SK-N-SH treated with all-trans-retinoic acid at 6 μM for 48 hours (cell line): ENCODE measurements around the gene DHRS7B.

ENCODE experiments used
- ATAC-seq: fragments of 200-7000 bp; cut with Tn5 transposase; 3 replicates; pipeline ENCODE4 v1.9.1; 2020; ENCODE audit warnings: mild to moderate bottlenecking, moderate library complexity
- ARNTL ChIP-seq: fragments of 450-650 bp; formaldehyde crosslinking; IDR thresholded peaks from 2 replicates; pipeline ENCODE4 v1.5.0; 2020; ENCODE audit warnings: low read depth, mild to moderate bottlenecking, moderate library complexity, borderline replicate concordance
- BACH2 ChIP-seq: fragments of 250-450 bp; sonication (Bioruptor Pico); IDR thresholded peaks from 2 replicates; pipeline ENCODE4 v1.9.0; 2021; ENCODE audit warnings: mild to moderate bottlenecking, borderline replicate concordance
- CREB5 ChIP-seq: fragments of 250-450 bp; sonication (Bioruptor Pico); IDR thresholded peaks from 2 replicates; pipeline ENCODE4 v1.5.1; 2020; ENCODE audit warnings: low read depth, mild to moderate bottlenecking, moderate library complexity
- CSDC2 ChIP-seq: fragments of 250-450 bp; sonication (Bioruptor Pico); IDR thresholded peaks from 2 replicates; pipeline ENCODE4 v1.5.0; 2020; ENCODE audit warnings: mild to moderate bottlenecking, moderate library complexity
- CSRNP3 ChIP-seq: fragments of 250-450 bp; sonication (Bioruptor Pico); IDR thresholded peaks from 2 replicates; pipeline ENCODE4 v1.5.1; 2021; ENCODE audit warnings: mild to moderate bottlenecking, moderate library complexity
- ESRRG ChIP-seq: fragments of 250-450 bp; sonication (Bioruptor Pico); IDR thresholded peaks from 2 replicates; pipeline ENCODE4 v1.6.1; 2021; ENCODE audit warnings: mild to moderate bottlenecking
- GLIS3 ChIP-seq: fragments of 250-450 bp; sonication (Bioruptor Pico); IDR thresholded peaks from 2 replicates; pipeline ENCODE4 v1.5.0; 2020; ENCODE audit warnings: mild to moderate bottlenecking, moderate library complexity
- ISL1 ChIP-seq: fragments of 250-450 bp; sonication (Bioruptor Pico); IDR thresholded peaks from 2 replicates; pipeline ENCODE4 v2.1.2; 2022; ENCODE audit warnings: mild to moderate bottlenecking, moderate library complexity
- OSR1 ChIP-seq: fragments of 250-450 bp; sonication (Bioruptor Pico); IDR thresholded peaks from 2 replicates; pipeline ENCODE4 v1.8.0; 2022; ENCODE audit warnings: moderate library complexity, mild to moderate bottlenecking, inconsistent platforms
- POU6F1 ChIP-seq: fragments of 250-450 bp; sonication (Bioruptor Pico); IDR thresholded peaks from 2 replicates; pipeline ENCODE4 v1.8.0; 2021; ENCODE audit warnings: low read depth, mild to moderate bottlenecking, moderate library complexity, borderline replicate concordance
- PPARA ChIP-seq: fragments of 250-450 bp; sonication (Bioruptor Pico); IDR thresholded peaks from 2 replicates; pipeline ENCODE4 v1.5.0; 2020; ENCODE audit warnings: mild to moderate bottlenecking, borderline replicate concordance
- RARB ChIP-seq: fragments of 250-450 bp; sonication (Bioruptor Pico); IDR thresholded peaks from 2 replicates; pipeline ENCODE4 v1.8.0; 2021; ENCODE audit warnings: mild to moderate bottlenecking, moderate library complexity
- SNAI2 ChIP-seq: fragments of 250-450 bp; sonication (Bioruptor Pico); IDR thresholded peaks from 2 replicates; pipeline ENCODE4 v1.5.0; 2020; ENCODE audit warnings: mild to moderate bottlenecking, moderate library complexity
- TCF4 ChIP-seq: fragments of 250-450 bp; sonication (Bioruptor Pico); IDR thresholded peaks from 2 replicates; pipeline ENCODE4 v1.8.0; 2021; ENCODE audit warnings: mild to moderate bottlenecking, moderate library complexity, borderline replicate concordance
- TOX ChIP-seq: fragments of 250-450 bp; sonication (Bioruptor Pico); IDR thresholded peaks from 2 replicates; pipeline ENCODE4 v1.8.0; 2021; ENCODE audit warnings: mild to moderate bottlenecking, moderate library complexity, borderline replicate concordance
- TSHZ2 ChIP-seq: fragments of 250-450 bp; sonication (Bioruptor Pico); IDR thresholded peaks from 2 replicates; pipeline ENCODE4 v1.5.0; 2020; ENCODE audit warnings: mild to moderate bottlenecking, moderate library complexity
- ZC3H10 ChIP-seq: fragments of 250-450 bp; sonication (Bioruptor Pico); IDR thresholded peaks from 2 replicates; pipeline ENCODE4 v1.5.1; 2021; ENCODE audit warnings: mild to moderate bottlenecking, moderate library complexity
- ZFP3 ChIP-seq: fragments of 250-450 bp; sonication (Bioruptor Pico); IDR thresholded peaks from 2 replicates; pipeline ENCODE4 v1.5.0; 2020; ENCODE audit warnings: mild to moderate bottlenecking, moderate library complexity
- ZFP30 ChIP-seq: fragments of 450-650 bp; formaldehyde crosslinking; IDR thresholded peaks from 2 replicates; pipeline ENCODE4 v1.5.0; 2022; ENCODE audit warnings: mild to moderate bottlenecking, moderate library complexity
- ZNF70 ChIP-seq: fragments of 450-650 bp; formaldehyde crosslinking; IDR thresholded peaks from 2 replicates; pipeline ENCODE4 v1.5.0; 2020; ENCODE audit warnings: mild to moderate bottlenecking, moderate library complexity
- ZNF8 ChIP-seq: fragments of 450-650 bp; formaldehyde crosslinking; IDR thresholded peaks from 2 replicates; pipeline ENCODE4 v1.5.0; 2020; ENCODE audit warnings: mild to moderate bottlenecking, moderate library complexity

The DHRS7B gene

GRCh38 chr17:21194703-21195102, 67.9 kb downstream of the DHRS7B start:
- ATAC-seq, result no peak
- TF ChIP-seq TSHZ2 (no peak), ZNF8 (no peak), CSDC2 (CRISPR knock-in tag) (no peak), CREB5 (CRISPR knock-in tag) (no peak), ZNF70 (CRISPR knock-in tag) (no peak), ARNTL (no peak), PPARA (CRISPR knock-in tag) (no peak), ISL1 (CRISPR knock-in tag) (no peak)

- no peak for TF ChIP-seq CREB5 (CRISPR knock-in tag)
- no peak for TF ChIP-seq CSRNP3
- TF ChIP-seq PPARA (CRISPR knock-in tag), result no peak
- TF ChIP-seq OSR1 (CRISPR knock-in tag), result no peak
- no peak for TF ChIP-seq ZFP30 (CRISPR knock-in tag)
- no peak for TF ChIP-seq ARNTL
- no peak for TF ChIP-seq TCF4
- TF ChIP-seq ZNF70 (CRISPR knock-in tag), result no peak
- TF ChIP-seq BACH2 (CRISPR knock-in tag), result no peak
- TF ChIP-seq, all 23 proteins: peak for 0
- no peak for ATAC-seq
Observed at GRCh38 chr17:21196126-21196525, 69.4 kb downstream of the DHRS7B start.

GRCh38 chr17:21198411-21198810, 71.6 kb downstream of the DHRS7B start:
- TF ChIP-seq ZC3H10, result no peak
- no peak for TF ChIP-seq CSRNP3
- no peak for TF ChIP-seq ZFP3 (CRISPR knock-in tag)
- no peak for TF ChIP-seq POU6F1
- no peak for TF ChIP-seq ZNF70 (CRISPR knock-in tag)
- no peak for TF ChIP-seq TCF4
- no peak for TF ChIP-seq ZFP30 (CRISPR knock-in tag)
- TF ChIP-seq SNAI2 (CRISPR knock-in tag), result no peak
- no peak for TF ChIP-seq BACH2 (CRISPR knock-in tag)
- no peak for TF ChIP-seq TOX
- no peak for TF ChIP-seq PPARA (CRISPR knock-in tag)
- no peak for TF ChIP-seq GLIS3 (CRISPR knock-in tag)
- no peak for TF ChIP-seq RARB
- no peak for TF ChIP-seq CSDC2 (CRISPR knock-in tag)
- no peak for TF ChIP-seq TSHZ2
- no peak for TF ChIP-seq ARNTL
- no peak for TF ChIP-seq ESRRG (CRISPR knock-in tag)
- TF ChIP-seq, all 23 proteins: peak for 0
- no peak for ATAC-seq
